GM23248 (cell line): ENCODE results near the gene BTBD2. TPM values are rescaled to one million over a fixed set of nuclear protein-coding genes. Genes with fewer than 3 reads are reported as not detected.

Experiments used
- DNase-seq: peaks from one replicate; pipeline ENCODE4 v3.0.0-alpha.2; 2015
- H2AFZ ChIP-seq: fragments of 200-600 bp; sonication (generic); 2 replicates; pipeline ENCODE4 v1.6.1; 2016; ENCODE audit warnings: antibody characterized with exemption
- H3F3A ChIP-seq: fragments of 200-600 bp; sonication (generic); 2 replicates; pipeline ENCODE4 v1.6.1; 2016; ENCODE audit warnings: mild to moderate bottlenecking, antibody characterized with exemption, mixed run types; ENCODE audit not compliant: insufficient read depth
- H3K27ac ChIP-seq: fragments of 200-600 bp; sonication (generic); 2 replicates; pipeline ENCODE4 v1.5.1; 2016; ENCODE audit warnings: mild to moderate bottlenecking
- H3K27me3 ChIP-seq: fragments of 200-600 bp; sonication (generic); replicated peaks from 2 replicates; pipeline ENCODE4 v1.6.1; 2016; ENCODE audit warnings: mild to moderate bottlenecking; ENCODE audit not compliant: insufficient read depth
- H3K36me3 ChIP-seq: fragments of 200-600 bp; sonication (generic); 2 replicates; pipeline ENCODE4 v1.6.1; 2016; ENCODE audit warnings: low read depth, mild to moderate bottlenecking
- H3K4me1 ChIP-seq: fragments of 200-600 bp; sonication (generic); 2 replicates; pipeline ENCODE4 v1.6.1; 2016; ENCODE audit warnings: mild to moderate bottlenecking; ENCODE audit not compliant: insufficient read depth
- H3K4me2 ChIP-seq: fragments of 200-600 bp; sonication (generic); one replicate; pipeline ENCODE4 v1.6.1; 2016; ENCODE audit warnings: mild to moderate bottlenecking; ENCODE audit not compliant: unreplicated experiment
- H3K4me3 ChIP-seq: fragments of 200-600 bp; sonication (generic); 2 replicates; pipeline ENCODE4 v1.5.1; 2016; ENCODE audit warnings: mild to moderate bottlenecking
- H3K79me2 ChIP-seq: fragments of 200-600 bp; sonication (generic); 2 replicates; pipeline ENCODE4 v1.6.1; 2016; ENCODE audit warnings: mild to moderate bottlenecking; ENCODE audit not compliant: insufficient read depth
- H3K9ac ChIP-seq: fragments of 200-600 bp; sonication (generic); 2 replicates; pipeline ENCODE4 v1.6.1; 2016; ENCODE audit warnings: mild to moderate bottlenecking
- H3K9me2 ChIP-seq: fragments of 200-600 bp; sonication (generic); 2 replicates; pipeline ENCODE4 v1.6.1; 2016; ENCODE audit warnings: mixed run types, mild to moderate bottlenecking, moderate library complexity; ENCODE audit not compliant: insufficient read depth
- H3K9me3 ChIP-seq: fragments of 200-600 bp; sonication (generic); one replicate; pipeline ENCODE4 v1.6.1; 2017; ENCODE audit warnings: low read depth
- H4K20me1 ChIP-seq: fragments of 200-600 bp; sonication (generic); 2 replicates; pipeline ENCODE4 v1.6.0; 2016; ENCODE audit not compliant: insufficient read depth
- EZH2 ChIP-seq: fragments of 200-600 bp; sonication (generic); IDR thresholded peaks from 2 replicates; pipeline ENCODE4 v1.6.1; 2018; ENCODE audit warnings: antibody characterized with exemption, mild to moderate bottlenecking; ENCODE audit not compliant: insufficient read depth, poor library complexity, severe bottlenecking
- EZH2phosphoT487 ChIP-seq: fragments of 200-600 bp; sonication (generic); IDR thresholded peaks from 2 replicates; pipeline ENCODE4 v1.6.1; 2018; ENCODE audit warnings: antibody characterized with exemption, moderate library complexity, mild to moderate bottlenecking, low read depth; ENCODE audit not compliant: insufficient read depth
- WGBS, 2 experiments: methylation state at CpG; one replicate each; pipeline ENCODE4 v1.1.6; 2015 to 2017; ENCODE audit warnings: low lambda C conversion rate in 2 of 2, low coverage in 1 of 2; ENCODE audit errors: missing lambda C conversion rate in 2 of 2; 5-methylcytosine and 5-hydroxymethylcytosine counted together
- in situ Hi-C: fragments of 300-500 bp; cut with MboI; formaldehyde crosslinking; loops from 2 replicates; pipeline ENCODE4 v1.15.0; 2020
- polyA plus RNA-seq: library from polyadenylated mRNA; unstranded; fragments of >200 nt; fragmentation: Nextera tagmentation; extraction: Ambion mirVana; gene quantifications from 2 replicates; pipeline ENCODE4 v1.2.1, GENCODE V29; 2016
- total RNA-seq: library from RNA; depleted of rRNA; stranded (reverse); fragments of >200 nt; shearing (Covaris generic); gene quantifications from 2 replicates; pipeline ENCODE4 v1.2.3, GENCODE V29; 2014

Gene BTBD2
- total and polyA plus RNA-seq, 2 experiments from 2014 or later, result 6.8 to 69.5 TPM

DNA sequence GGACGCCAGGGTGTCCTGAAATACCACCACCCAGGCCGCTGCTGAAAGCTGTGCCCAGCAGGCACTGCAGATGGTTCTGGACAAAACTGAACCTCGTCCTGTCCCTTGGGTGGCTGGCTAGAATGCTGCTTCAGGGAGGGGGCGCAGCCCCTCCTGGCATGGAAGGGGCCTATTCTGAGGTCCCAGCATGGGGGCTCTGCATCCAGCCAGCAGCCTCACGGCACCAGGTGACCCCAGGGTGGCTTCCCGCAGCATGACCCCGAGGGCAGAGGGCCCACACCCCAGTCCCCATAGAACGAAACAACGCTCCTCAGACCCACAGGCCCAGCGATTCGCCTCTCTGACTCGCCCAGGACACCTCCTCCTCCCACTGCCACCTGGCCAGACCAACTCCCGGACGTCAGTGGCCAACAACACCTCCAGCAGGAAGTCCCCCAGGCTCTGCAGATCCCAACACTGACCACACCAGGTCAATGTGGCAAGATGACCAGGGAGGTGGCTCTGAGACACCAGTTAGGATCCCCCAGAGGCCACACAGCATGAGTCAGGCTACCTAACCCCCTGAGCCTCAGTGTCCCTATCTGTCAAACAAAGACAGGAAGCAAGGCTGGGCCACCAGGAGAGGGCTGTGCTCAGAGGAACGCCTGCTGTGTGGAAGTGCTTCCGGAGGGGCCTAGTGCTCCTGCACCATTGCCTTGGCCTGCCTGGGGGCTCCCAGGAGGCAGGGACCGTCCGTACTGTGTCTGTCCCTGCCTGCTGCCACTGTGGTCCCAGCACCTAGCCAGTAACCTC lies 29.4 kb upstream of the BTBD2 start:
- no peak for DNase-seq
- H3K27ac ChIP-seq, result no peak overlapping the region
- H2AFZ ChIP-seq, result no peak overlapping the region
- no peaks in the 10 kb centered on the region for H3K9me2 ChIP-seq
- no peaks in the 10 kb centered on the region for H3K9me3 ChIP-seq
- no peak overlapping the region for H3K4me3 ChIP-seq
- no peaks in the 10 kb centered on the region for H3K27me3 ChIP-seq
- in situ Hi-C loops, result no loop called here
- H4K20me1 ChIP-seq, result peaks cover 8% of the 10 kb centered on the region
- peaks cover 17% of the 10 kb centered on the region; the same call in 1 of the 2 replicates for H3K36me3 ChIP-seq
- no peak overlapping the region for H3K9ac ChIP-seq
- no peak for TF ChIP-seq EZH2phosphoT487
- TF ChIP-seq EZH2, result no peak
- 83 to 87% methylated on average over 18 of the region's 18 CpGs for WGBS, 2 experiments
- H3F3A ChIP-seq, result no peaks in the 10 kb centered on the region
- peaks cover 51% of the 10 kb centered on the region for H3K79me2 ChIP-seq
- no peak overlapping the region for H3K4me2 ChIP-seq
- peaks cover 18% of the 10 kb centered on the region; the same call in 1 of the 2 replicates for H3K4me1 ChIP-seq

GRCh38 chr19:2043961-2044708 lies 28.6 kb upstream of the BTBD2 start:
- no peak overlapping the region for H3K4me2 ChIP-seq
- H3K36me3 ChIP-seq, result peaks cover 17% of the 10 kb centered on the region; the same call in 1 of the 2 replicates
- no peak overlapping the region for H3K27ac ChIP-seq
- H3K9ac ChIP-seq, result no peak overlapping the region
- 76 to 78% methylated on average over 11 of the region's 11 CpGs for WGBS, 2 experiments
- no peak for TF ChIP-seq EZH2phosphoT487
- TF ChIP-seq EZH2, result no peak
- H2AFZ ChIP-seq, result no peak overlapping the region
- peaks cover 15% of the 10 kb centered on the region; the same call in 1 of the 2 replicates for H3K4me1 ChIP-seq
- H3K27me3 ChIP-seq, result no peaks in the 10 kb centered on the region
- H3F3A ChIP-seq, result no peaks in the 10 kb centered on the region
- H3K9me2 ChIP-seq, result no peaks in the 10 kb centered on the region
- no peak overlapping the region for H3K4me3 ChIP-seq
- no peak for DNase-seq
- no peaks in the 10 kb centered on the region for H3K9me3 ChIP-seq
- H3K79me2 ChIP-seq, result peaks cover 43% of the 10 kb centered on the region
- H4K20me1 ChIP-seq, result peaks cover 6% of the 10 kb centered on the region
- in situ Hi-C loops, result no loop called here

- Histone ChIP-seq H3K4me2 (no peak overlapping the region), H3K79me2 (peaks cover 34% of the 10 kb centered on the region), H3K9ac (no peak overlapping the region), H3K36me3 (peaks cover 17% of the 10 kb centered on the region; the same call in 1 of the 2 replicates), H4K20me1 (no peaks in the 10 kb centered on the region; the same call in 1 of the 2 replicates), H3K9me2 (no peaks in the 10 kb centered on the region), H2AFZ (no peak overlapping the region), H3K4me1 (peaks cover 8% of the 10 kb centered on the region; the same call in 1 of the 2 replicates), H3K27me3 (no peaks in the 10 kb centered on the region), H3K9me3 (no peaks in the 10 kb centered on the region), H3F3A (no peaks in the 10 kb centered on the region), H3K4me3 (no peak overlapping the region), H3K27ac (no peak overlapping the region)
- in situ Hi-C loops, result no loop called here
- DNase-seq, result no peak
- TF ChIP-seq EZH2, result no peak
- TF ChIP-seq EZH2phosphoT487, result no peak
- WGBS, 2 experiments, result 85 to 87% methylated on average over 9 of the region's 9 CpGs
Measured at GRCh38 chr19:2043251-2043641, 27.7 kb upstream of the BTBD2 start.

DNA sequence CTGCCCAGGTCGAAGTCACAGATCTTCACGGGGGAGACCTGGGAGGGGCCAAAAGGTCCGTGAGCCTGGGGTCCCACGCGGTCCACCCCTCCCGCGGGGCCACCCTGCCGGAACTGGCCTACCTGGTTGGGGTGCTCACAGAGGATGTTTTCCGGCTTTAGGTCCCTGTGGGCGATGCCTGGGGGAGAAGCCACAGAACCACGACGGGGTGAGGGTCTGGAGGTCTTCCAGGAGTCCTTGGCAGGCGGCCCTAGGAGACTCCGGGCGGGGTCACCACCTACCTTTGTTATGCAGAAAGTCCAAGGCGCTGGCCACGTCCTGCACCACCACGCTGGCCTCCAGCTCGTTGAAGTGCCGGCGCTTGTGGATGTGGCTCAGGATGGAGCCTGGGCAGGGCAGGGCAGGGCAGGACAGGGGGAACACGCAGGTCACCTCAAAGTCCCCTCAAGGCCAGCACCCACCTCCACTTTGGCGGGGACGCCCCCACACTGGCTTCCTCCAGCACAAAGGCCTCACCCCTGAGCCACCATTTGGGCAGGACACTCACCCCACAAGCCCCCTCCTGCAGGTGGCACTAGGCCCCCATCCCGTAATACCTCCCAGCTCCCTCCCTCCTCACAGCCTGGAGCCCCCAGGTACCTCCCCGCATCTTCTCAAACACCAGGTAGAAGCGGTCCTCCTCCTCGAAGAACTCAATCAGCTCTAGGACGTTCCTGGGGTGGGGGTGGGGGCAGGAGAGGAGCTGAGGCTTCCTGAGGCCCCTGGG lies 27.2 kb upstream of the BTBD2 start:
- Histone ChIP-seq H3K79me2 (peaks cover 28% of the 10 kb centered on the region), H3K9me2 (no peaks in the 10 kb centered on the region), H3K9me3 (no peaks in the 10 kb centered on the region), H3F3A (peaks cover 1% of the 10 kb centered on the region), H3K4me3 (no peak overlapping the region), H3K36me3 (peaks cover 17% of the 10 kb centered on the region; the same call in 1 of the 2 replicates), H3K27me3 (no peaks in the 10 kb centered on the region), H3K27ac (no peak overlapping the region), H3K9ac (peak overlapping the region; percentile 31; the same call in 1 of the 2 replicates), H3K4me1 (0 out of 2 replicates have a peak, but pooled peaks cover 2% of the 10 kb centered on the region), H3K4me2 (no peak overlapping the region), H2AFZ (no peak overlapping the region), H4K20me1 (no peaks in the 10 kb centered on the region; the same call in 1 of the 2 replicates)
- TF ChIP-seq EZH2, result no peak
- TF ChIP-seq EZH2phosphoT487, result no peak
- DNase-seq, result no peak
- in situ Hi-C loops, result no loop called here
- WGBS, 2 experiments, result 46 to 55% methylated on average over 23 to 29 of the region's 29 CpGs
